ENCODE results near the gene DLEC1.
A peak's percentile ranks its signal among the peaks of the same experiment; 100 is the strongest.

The DLEC1 gene

GRCh38 chr3:37993067-37993455 is 45.9 kb upstream of the DLEC1 start:
- no peak for DNase-seq (ENCODE audit: low read depth)
- H3K4me3 ChIP-seq (ENCODE audit: low read length) = no peak overlapping the region
- TF ChIP-seq CTCF (conservative IDR thresholded peaks at IDR 0.05; ENCODE audit: low read length) = no peak

GRCh38 chr3:37993460-37993819 is 45.6 kb upstream of the DLEC1 start:
- H3K4me3 ChIP-seq (ENCODE audit: low read length) = peak overlapping the region; percentile 76
- no peak for DNase-seq (ENCODE audit: low read depth)
- no peak for TF ChIP-seq CTCF (conservative IDR thresholded peaks at IDR 0.05; ENCODE audit: low read length)

- H3K4me3 ChIP-seq (ENCODE audit: low read length) = peak overlapping the region; percentile 76
- TF ChIP-seq CTCF (conservative IDR thresholded peaks at IDR 0.05; ENCODE audit: low read length) = no peak; the same call in 1 of the 2 replicates
- peak; percentile 75 for DNase-seq (ENCODE audit: low read depth)
These were observed 45.0 kb upstream of the DLEC1 start for GRCh38 chr3:37993820-37994638.

- TF ChIP-seq CTCF (conservative IDR thresholded peaks at IDR 0.05; ENCODE audit: low read length) = no peak
- H3K4me3 ChIP-seq (ENCODE audit: low read length) = peak overlapping the region; percentile 76
- no peak for DNase-seq (ENCODE audit: low read depth)
These were observed 44.4 kb upstream of the DLEC1 start for GRCh38 chr3:37994639-37994972.

- no peak for TF ChIP-seq CTCF (conservative IDR thresholded peaks at IDR 0.05; ENCODE audit: low read length)
- H3K4me3 ChIP-seq (ENCODE audit: low read length) = no peak overlapping the region
- no peak for DNase-seq (ENCODE audit: low read depth)
These were observed 43.1 kb upstream of the DLEC1 start for GRCh38 chr3:37995652-37996641.

GRCh38 chr3:37996785-37997301 is 42.2 kb upstream of the DLEC1 start:
- H3K4me3 ChIP-seq (ENCODE audit: low read length) = no peak overlapping the region
- DNase-seq (ENCODE audit: low read depth) = peak; percentile 69
- peak; percentile 90 for TF ChIP-seq CTCF (conservative IDR thresholded peaks at IDR 0.05; ENCODE audit: low read length)

All from AG10803 (cell line).